HCT116 (cell line): ENCODE results near the gene VSTM2L.

Experiments used
- EZH2 ChIP-seq: fragments of 200-600 bp; sonication (generic); IDR thresholded peaks from 2 replicates; pipeline ENCODE4 v1.6.1; 2017; ENCODE audit warnings: antibody characterized with exemption, mixed run types
- JUND ChIP-seq: IDR thresholded peaks from 2 replicates; pipeline ENCODE4 v1.6.1; 2012
- POLR2A ChIP-seq: IDR thresholded peaks from 2 replicates; pipeline ENCODE4 v1.7.0; 2011; ENCODE audit warnings: borderline replicate concordance; ENCODE audit not compliant: insufficient read depth, insufficient read length; ENCODE audit errors: extremely low read depth
- POLR2AphosphoS5 ChIP-seq: IDR thresholded peaks from 2 replicates; pipeline ENCODE4 v1.6.1; 2011; ENCODE audit warnings: mild to moderate bottlenecking, low read depth, low read length, moderate library complexity
- RAD21 ChIP-seq: IDR thresholded peaks from 2 replicates; pipeline ENCODE4 v1.6.1; 2012; ENCODE audit warnings: low read depth, mild to moderate bottlenecking
- TCF7L2 ChIP-seq: IDR thresholded peaks from 2 replicates; pipeline ENCODE4 v1.7.0; 2011; ENCODE audit warnings: borderline replicate concordance, inconsistent platforms; ENCODE audit not compliant: insufficient read depth, insufficient read length; ENCODE audit errors: extremely low read depth
- YY1 ChIP-seq: IDR thresholded peaks from 2 replicates; pipeline ENCODE4 v1.6.1; 2011; ENCODE audit warnings: low read length, low read depth, moderate library complexity, mild to moderate bottlenecking; ENCODE audit not compliant: insufficient replicate concordance; ENCODE audit errors: extremely low read depth
- TF ChIP-seq, protein P1 (sequence below), 3 experiments: fragments of 200-600 bp in 1 of 3; sonication (generic) in 1 of 3; IDR thresholded peaks in 2 of 3; conservative IDR thresholded peaks in 1 of 3; 2 replicates each; pipeline ENCODE4 v1.5.1; 2012 to 2017; ENCODE audit warnings: low read depth in 2 of 3, low read length in 2 of 3, antibody characterized with exemption in 1 of 3, borderline replicate concordance in 1 of 3, control low read depth in 1 of 3, mild to moderate bottlenecking in 1 of 3, mixed read lengths in 1 of 3, mixed run types in 1 of 3, moderate library complexity in 1 of 3; ENCODE audit not compliant: insufficient read depth in 1 of 3
- TF ChIP-seq, protein P2 (sequence below): IDR thresholded peaks from 2 replicates; pipeline ENCODE4 v1.6.1; 2012; ENCODE audit warnings: low read depth

GRCh38 chr20:37853823-37854375, 49.0 kb upstream of the VSTM2L start:
- TF ChIP-seq POLR2A (no peak), POLR2AphosphoS5 (no peak), EZH2 (no peak), RAD21 (no peak), YY1 (no peak), TCF7L2 (no peak), JUND (no peak)
- TF ChIP-seq, protein P1, sequence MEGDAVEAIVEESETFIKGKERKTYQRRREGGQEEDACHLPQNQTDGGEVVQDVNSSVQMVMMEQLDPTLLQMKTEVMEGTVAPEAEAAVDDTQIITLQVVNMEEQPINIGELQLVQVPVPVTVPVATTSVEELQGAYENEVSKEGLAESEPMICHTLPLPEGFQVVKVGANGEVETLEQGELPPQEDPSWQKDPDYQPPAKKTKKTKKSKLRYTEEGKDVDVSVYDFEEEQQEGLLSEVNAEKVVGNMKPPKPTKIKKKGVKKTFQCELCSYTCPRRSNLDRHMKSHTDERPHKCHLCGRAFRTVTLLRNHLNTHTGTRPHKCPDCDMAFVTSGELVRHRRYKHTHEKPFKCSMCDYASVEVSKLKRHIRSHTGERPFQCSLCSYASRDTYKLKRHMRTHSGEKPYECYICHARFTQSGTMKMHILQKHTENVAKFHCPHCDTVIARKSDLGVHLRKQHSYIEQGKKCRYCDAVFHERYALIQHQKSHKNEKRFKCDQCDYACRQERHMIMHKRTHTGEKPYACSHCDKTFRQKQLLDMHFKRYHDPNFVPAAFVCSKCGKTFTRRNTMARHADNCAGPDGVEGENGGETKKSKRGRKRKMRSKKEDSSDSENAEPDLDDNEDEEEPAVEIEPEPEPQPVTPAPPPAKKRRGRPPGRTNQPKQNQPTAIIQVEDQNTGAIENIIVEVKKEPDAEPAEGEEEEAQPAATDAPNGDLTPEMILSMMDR (IDR thresholded peaks at IDR 0.05 in 2 of 3, conservative IDR thresholded peaks at IDR 0.05 in 1 of 3; ENCODE audit: borderline replicate concordance in 1 of 3, insufficient read depth in 1 of 3, low read depth in 2 of 3, low read length in 2 of 3): no peak
- TF ChIP-seq, protein P2, sequence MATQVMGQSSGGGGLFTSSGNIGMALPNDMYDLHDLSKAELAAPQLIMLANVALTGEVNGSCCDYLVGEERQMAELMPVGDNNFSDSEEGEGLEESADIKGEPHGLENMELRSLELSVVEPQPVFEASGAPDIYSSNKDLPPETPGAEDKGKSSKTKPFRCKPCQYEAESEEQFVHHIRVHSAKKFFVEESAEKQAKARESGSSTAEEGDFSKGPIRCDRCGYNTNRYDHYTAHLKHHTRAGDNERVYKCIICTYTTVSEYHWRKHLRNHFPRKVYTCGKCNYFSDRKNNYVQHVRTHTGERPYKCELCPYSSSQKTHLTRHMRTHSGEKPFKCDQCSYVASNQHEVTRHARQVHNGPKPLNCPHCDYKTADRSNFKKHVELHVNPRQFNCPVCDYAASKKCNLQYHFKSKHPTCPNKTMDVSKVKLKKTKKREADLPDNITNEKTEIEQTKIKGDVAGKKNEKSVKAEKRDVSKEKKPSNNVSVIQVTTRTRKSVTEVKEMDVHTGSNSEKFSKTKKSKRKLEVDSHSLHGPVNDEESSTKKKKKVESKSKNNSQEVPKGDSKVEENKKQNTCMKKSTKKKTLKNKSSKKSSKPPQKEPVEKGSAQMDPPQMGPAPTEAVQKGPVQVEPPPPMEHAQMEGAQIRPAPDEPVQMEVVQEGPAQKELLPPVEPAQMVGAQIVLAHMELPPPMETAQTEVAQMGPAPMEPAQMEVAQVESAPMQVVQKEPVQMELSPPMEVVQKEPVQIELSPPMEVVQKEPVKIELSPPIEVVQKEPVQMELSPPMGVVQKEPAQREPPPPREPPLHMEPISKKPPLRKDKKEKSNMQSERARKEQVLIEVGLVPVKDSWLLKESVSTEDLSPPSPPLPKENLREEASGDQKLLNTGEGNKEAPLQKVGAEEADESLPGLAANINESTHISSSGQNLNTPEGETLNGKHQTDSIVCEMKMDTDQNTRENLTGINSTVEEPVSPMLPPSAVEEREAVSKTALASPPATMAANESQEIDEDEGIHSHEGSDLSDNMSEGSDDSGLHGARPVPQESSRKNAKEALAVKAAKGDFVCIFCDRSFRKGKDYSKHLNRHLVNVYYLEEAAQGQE: no peak
